ENCODE measurements around the gene DNM1.

DNM1 gene

DNA sequence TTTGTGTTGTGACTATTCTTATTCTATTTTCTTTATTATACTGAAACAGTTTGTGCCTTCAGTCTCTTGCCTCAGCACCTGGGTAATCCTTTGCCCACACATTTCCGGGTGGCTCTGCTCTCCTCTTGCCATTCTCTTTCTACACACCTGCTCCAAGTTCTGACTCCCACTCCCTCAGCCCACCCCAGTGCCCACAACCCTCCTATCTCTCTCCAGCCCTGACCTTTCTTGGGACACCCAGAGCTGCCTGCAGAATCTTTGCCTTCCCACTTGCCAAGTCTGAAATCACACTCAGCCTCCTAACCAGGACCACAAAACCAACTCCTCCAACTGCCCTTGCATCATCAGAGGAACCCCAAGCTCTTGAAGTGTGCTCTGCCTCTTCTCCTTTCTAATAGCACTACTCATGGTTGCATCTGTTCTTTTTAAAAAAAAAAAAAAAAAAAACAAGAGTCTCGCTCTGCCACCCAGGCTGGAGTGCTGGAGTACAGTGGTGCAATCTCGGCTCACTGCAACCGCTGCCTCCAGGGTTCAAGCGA, 77.0 kb downstream of the DNM1 start:
- DNase-seq = no peak

GRCh38 chr9:128282500-128282899, 79.3 kb downstream of the DNM1 start:
- no peak for DNase-seq

- DNase-seq = peak; percentile 31 to 75
Measured at GRCh38 chr9:128285033-128285784, 82.0 kb downstream of the DNM1 start.

GRCh38 chr9:128286440-128286839, 83.3 kb downstream of the DNM1 start:
- no peak for DNase-seq

GRCh38 chr9:128288273-128289004, 85.3 kb downstream of the DNM1 start:
- DNase-seq = no peak

- no peak for DNase-seq
Measured at GRCh38 chr9:128292009-128292408, 88.8 kb downstream of the DNM1 start.

- no peak for DNase-seq
Measured at GRCh38 chr9:128293091-128293490, 89.9 kb downstream of the DNM1 start.

DNA sequence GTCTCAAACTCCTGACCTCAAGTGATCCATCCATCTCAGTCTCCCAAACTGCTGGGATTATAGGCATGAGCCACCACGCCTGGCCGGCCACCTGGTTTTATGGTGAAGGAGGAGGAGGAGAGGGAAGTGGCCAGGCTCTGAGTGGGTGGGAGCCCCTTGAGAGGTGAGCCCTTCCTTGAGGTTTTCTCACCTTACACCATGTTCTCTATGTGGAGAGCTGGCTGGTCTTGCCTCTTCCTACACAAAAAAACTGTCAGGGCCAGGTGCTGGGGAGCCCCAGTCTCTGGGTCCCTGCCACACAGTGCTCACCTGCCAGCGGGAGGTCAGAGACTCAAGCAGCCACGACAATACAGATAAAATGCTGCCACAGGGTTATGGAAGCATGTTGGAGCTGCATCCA, 91.0 kb downstream of the DNM1 start:
- no peak for DNase-seq

DNA sequence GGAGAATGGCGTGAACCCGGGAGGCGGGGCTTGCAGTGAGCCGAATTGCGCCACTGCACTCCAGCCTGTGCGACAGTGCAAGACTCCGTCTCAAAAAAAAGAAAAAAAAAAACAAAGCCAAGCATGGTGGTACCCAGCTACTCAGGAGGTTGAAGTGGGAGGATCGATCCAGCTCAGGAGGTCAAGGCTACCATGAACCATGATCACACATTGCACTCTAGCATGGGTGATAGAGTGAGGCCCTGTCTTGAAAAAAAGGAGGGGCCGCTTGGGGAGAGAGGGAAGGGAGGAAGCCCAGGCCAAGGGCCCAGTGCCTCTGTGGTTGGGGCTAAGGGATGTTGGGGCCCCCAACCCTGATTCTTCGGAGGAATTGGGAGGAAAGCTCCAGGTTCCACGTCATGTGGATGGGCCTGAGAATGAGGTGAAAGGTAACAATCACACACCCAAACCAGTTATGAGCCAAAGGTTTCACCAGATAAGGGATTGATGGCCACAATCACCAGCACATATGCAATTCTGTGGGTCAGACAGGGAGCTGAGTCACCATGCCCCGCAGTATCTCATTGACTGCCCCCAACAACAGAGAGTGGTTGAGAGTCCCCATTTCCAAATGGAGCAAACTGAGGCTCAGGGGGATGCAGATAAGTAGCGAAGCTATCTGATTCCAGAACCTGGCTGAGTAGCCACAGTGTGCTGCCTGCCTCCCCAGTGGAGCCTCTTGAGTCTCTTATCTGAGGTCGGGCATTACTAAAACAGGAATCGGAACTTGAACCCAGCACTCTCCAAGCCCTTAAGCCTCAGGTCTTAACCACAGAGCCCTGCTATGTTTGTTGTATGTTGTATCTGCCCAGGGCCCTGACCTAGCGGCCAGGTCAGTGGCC, 93.4 kb downstream of the DNM1 start:
- DNase-seq = no peak

DNA sequence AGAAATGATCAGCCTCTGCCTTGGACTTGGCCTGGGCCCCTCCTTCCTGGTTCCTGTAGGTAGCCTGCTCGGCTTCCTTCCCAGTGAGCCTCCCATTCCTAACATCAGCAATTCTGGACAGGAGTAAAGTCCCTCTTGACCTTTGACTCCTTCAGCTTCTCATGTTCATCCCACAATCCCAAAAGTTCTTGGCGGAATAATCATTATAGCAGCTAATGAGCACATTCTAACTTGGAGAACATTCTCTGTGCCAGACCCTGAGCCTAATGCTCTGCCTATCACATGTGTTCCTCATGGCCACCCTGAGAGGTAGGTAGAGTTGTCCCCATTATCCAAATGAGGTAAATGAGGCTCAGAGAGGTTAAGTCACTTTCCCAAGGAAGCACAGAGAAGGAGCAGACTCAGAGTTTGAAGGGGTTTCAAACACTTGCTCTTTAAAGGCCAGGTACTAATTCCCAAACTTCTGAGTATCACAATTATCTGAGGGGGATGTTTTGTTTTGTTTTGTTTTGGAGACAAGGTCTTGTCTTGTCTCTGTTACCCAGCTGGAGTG, 94.1 kb downstream of the DNM1 start:
- DNase-seq = no peak

DNA sequence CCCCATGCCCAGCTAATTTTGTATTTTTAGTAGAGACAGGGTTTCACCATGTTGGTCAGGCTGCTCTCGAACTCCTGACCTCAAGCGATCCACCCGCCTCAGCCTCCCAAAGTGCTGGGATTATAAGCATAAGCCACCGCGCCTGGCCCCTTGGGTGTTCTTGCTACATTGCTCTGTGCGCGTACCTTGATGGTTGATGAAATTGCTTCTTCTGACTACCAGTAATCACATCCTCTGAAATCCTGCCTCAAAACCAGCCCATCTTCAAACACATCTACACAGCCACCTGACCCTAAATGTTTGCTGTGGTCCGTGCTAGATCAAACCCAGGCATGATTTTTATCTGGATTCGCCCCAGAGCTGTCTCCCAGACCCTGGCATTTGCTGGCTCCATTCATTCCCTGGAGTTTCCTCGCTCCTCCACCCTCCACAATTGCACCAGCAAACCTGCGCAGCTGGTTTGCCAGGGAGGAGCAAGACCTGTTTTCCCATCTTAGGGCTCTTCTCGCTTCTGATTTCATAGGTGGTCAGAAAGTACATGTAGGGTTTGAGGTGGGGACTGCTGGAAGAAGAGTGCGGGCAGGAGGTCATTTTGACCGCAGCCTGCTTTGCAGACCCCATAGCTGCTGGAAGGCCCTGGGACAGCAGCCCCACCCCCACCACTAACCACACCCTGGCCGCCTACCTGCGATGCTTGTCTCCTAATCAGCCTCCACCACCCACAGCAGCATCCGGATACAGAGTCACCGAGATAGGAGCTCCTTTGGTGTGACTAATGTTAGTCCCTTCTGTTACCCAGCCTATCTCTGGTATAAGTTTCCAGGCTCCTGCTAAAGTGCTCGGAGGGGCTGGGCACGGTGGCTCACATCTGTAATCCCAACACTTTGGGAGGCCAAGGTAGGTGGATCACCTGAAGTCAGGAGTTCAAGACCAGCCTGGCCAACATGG, 95.6 kb downstream of the DNM1 start:
- DNase-seq = no peak

- DNase-seq = no peak
Measured at GRCh38 chr9:128304136-128304970, 101.2 kb downstream of the DNM1 start.
